Nephron progenitor cell (in vitro differentiated cells): Measurements from ENCODE around the gene ZFYVE9.
"Not testable (repeated sequence)": the region's sequence is repeated elsewhere in the genome, so short reads cannot be mapped to it uniquely, and the experiment has no call there.

Experiments used
- DNase-seq: peaks from one replicate; pipeline ENCODE4 v3.0.0; 2021
- H3K27ac Mint-ChIP-seq: 2 replicates; pipeline ENCODE4 v1.8.0; 2021; ENCODE audit warnings: mild to moderate bottlenecking, moderate library complexity, mixed read lengths
- H3K27me3 Mint-ChIP-seq: 2 replicates; pipeline ENCODE4 v1.8.0; 2021; ENCODE audit warnings: mild to moderate bottlenecking, low read depth, mixed read lengths; ENCODE audit not compliant: poor library complexity
- H3K36me3 Mint-ChIP-seq: 2 replicates; pipeline ENCODE4 v1.8.0; 2021; ENCODE audit warnings: low read depth, mixed read lengths
- H3K4me1 Mint-ChIP-seq: 2 replicates; pipeline ENCODE4 v1.8.0; 2021; ENCODE audit warnings: mixed read lengths
- H3K4me3 Mint-ChIP-seq: 2 replicates; pipeline ENCODE4 v1.8.0; 2021; ENCODE audit warnings: mild to moderate bottlenecking, moderate library complexity, mixed read lengths
- H3K9me3 Mint-ChIP-seq: 2 replicates; pipeline ENCODE4 v1.8.0; 2021; ENCODE audit warnings: mild to moderate bottlenecking, moderate library complexity, mixed read lengths
- CTCF ChIP-seq: fragments of 200-600 bp; sonication (generic); IDR thresholded peaks from 2 replicates; pipeline ENCODE4 v1.5.0; 2021; ENCODE audit warnings: antibody characterized with exemption

ZFYVE9 gene

GRCh38 chr1:52164604-52165003, 22.7 kb downstream of the ZFYVE9 start:
- Mint-ChIP-seq H3K4me1 (peaks cover 9% of the 10 kb centered on the region), H3K36me3 (peaks cover 41% of the 10 kb centered on the region), H3K27ac (no peak overlapping the region), H3K9me3 (peaks cover 14% of the 10 kb centered on the region), H3K27me3 (no peaks in the 10 kb centered on the region), H3K4me3 (no peak overlapping the region)
- no peak for TF ChIP-seq CTCF
- no peak for DNase-seq

GRCh38 chr1:52166996-52167753, 25.3 kb downstream of the ZFYVE9 start:
- Mint-ChIP-seq H3K4me1 (peaks cover 9% of the 10 kb centered on the region), H3K4me3 (no peak overlapping the region), H3K9me3 (peaks cover 25% of the 10 kb centered on the region), H3K27me3 (no peaks in the 10 kb centered on the region), H3K36me3 (peaks cover 42% of the 10 kb centered on the region), H3K27ac (no peak overlapping the region)
- TF ChIP-seq CTCF = no peak
- DNase-seq = no peak

- H3K36me3 Mint-ChIP-seq = peaks cover 31% of the 10 kb centered on the region
- peaks cover 9% of the 10 kb centered on the region for H3K4me1 Mint-ChIP-seq
- H3K27ac Mint-ChIP-seq = peak overlapping the region; percentile 39
- DNase-seq = no peak
- TF ChIP-seq CTCF = no peak
- no peak overlapping the region for H3K4me3 Mint-ChIP-seq
- peaks cover 32% of the 10 kb centered on the region for H3K9me3 Mint-ChIP-seq
- H3K27me3 Mint-ChIP-seq = no peaks in the 10 kb centered on the region
Measured at GRCh38 chr1:52168373-52169080, 26.6 kb downstream of the ZFYVE9 start.

- not testable (repeated sequence) for DNase-seq, H3K27ac Mint-ChIP-seq, H3K4me3 Mint-ChIP-seq, H3K4me1 Mint-ChIP-seq, H3K27me3 Mint-ChIP-seq
- Mint-ChIP-seq H3K36me3 (peaks cover 37% of the 10 kb centered on the region), H3K9me3 (peaks cover 51% of the 10 kb centered on the region)
Measured at GRCh38 chr1:52171149-52171548, 29.3 kb downstream of the ZFYVE9 start.

- peaks cover 69% of the 10 kb centered on the region for H3K9me3 Mint-ChIP-seq
- peaks cover 55% of the 10 kb centered on the region for H3K36me3 Mint-ChIP-seq
- H3K4me1 Mint-ChIP-seq = peaks cover 4% of the 10 kb centered on the region
- TF ChIP-seq CTCF = no peak
- no peak overlapping the region for H3K4me3 Mint-ChIP-seq
- no peak for DNase-seq
- peak overlapping the region; percentile 16 for H3K27ac Mint-ChIP-seq
- no peaks in the 10 kb centered on the region for H3K27me3 Mint-ChIP-seq
Measured at GRCh38 chr1:52179073-52179472, 37.2 kb downstream of the ZFYVE9 start.

GRCh38 chr1:52180176-52180575, 38.3 kb downstream of the ZFYVE9 start:
- peaks cover 65% of the 10 kb centered on the region for H3K9me3 Mint-ChIP-seq
- H3K27ac Mint-ChIP-seq = no peak overlapping the region
- TF ChIP-seq CTCF = no peak
- H3K4me1 Mint-ChIP-seq = peaks cover 4% of the 10 kb centered on the region
- DNase-seq = no peak
- no peak overlapping the region for H3K4me3 Mint-ChIP-seq
- H3K27me3 Mint-ChIP-seq = no peaks in the 10 kb centered on the region
- H3K36me3 Mint-ChIP-seq = peaks cover 60% of the 10 kb centered on the region

- H3K27ac Mint-ChIP-seq, H3K4me1 Mint-ChIP-seq, H3K27me3 Mint-ChIP-seq, H3K4me3 Mint-ChIP-seq, DNase-seq: not testable (repeated sequence)
- Mint-ChIP-seq H3K36me3 (peaks cover 62% of the 10 kb centered on the region), H3K9me3 (peaks cover 64% of the 10 kb centered on the region)
Measured at GRCh38 chr1:52181759-52182158, 39.9 kb downstream of the ZFYVE9 start.

GRCh38 chr1:52182328-52182727, 40.4 kb downstream of the ZFYVE9 start:
- H3K27me3 Mint-ChIP-seq, DNase-seq, H3K4me1 Mint-ChIP-seq, H3K27ac Mint-ChIP-seq, H3K4me3 Mint-ChIP-seq: not testable (repeated sequence)
- H3K9me3 Mint-ChIP-seq = peaks cover 64% of the 10 kb centered on the region
- peaks cover 62% of the 10 kb centered on the region for H3K36me3 Mint-ChIP-seq
